Liver (tissue), 9 donors: ENCODE results near the gene NR4A1. TPM values are rescaled to one million over a fixed set of nuclear protein-coding genes. Genes with fewer than 3 reads are reported as not detected.

ENCODE experiments used
- DNase-seq: peaks from one replicate; pipeline ENCODE4 v3.0.0-alpha.2; 2017; ENCODE audit warnings: low spot score
- H3K27ac ChIP-seq, 2 donors: one replicate each; pipeline ENCODE4 v1.7.0; 2013; ENCODE audit warnings: inconsistent platforms in 2 of 2, low read length in 2 of 2, control low read depth in 1 of 2, low read depth in 1 of 2, mild to moderate bottlenecking in 1 of 2
- H3K27me3 ChIP-seq, 4 donors: one replicate each; pipeline versions ENCODE4 v1.6.1 to v1.7.0; 2013; ENCODE audit warnings: low read length in 3 of 4, inconsistent platforms in 1 of 4, mild to moderate bottlenecking in 1 of 4, moderate library complexity in 1 of 4; ENCODE audit not compliant: control insufficient read depth in 4 of 4, insufficient read depth in 4 of 4
- H3K36me3 ChIP-seq, 4 donors: one replicate each; pipeline versions ENCODE4 v1.6.1 to v1.7.0; 2013; ENCODE audit warnings: low read length in 3 of 4, mild to moderate bottlenecking in 3 of 4, low read depth in 1 of 4, moderate library complexity in 1 of 4; ENCODE audit not compliant: control insufficient read depth in 4 of 4, insufficient read depth in 3 of 4
- H3K4me1 ChIP-seq, 4 donors: one replicate each; pipeline versions ENCODE4 v1.6.1 to v1.7.0; 2013; ENCODE audit warnings: low read length in 3 of 4, mild to moderate bottlenecking in 3 of 4, moderate library complexity in 1 of 4; ENCODE audit not compliant: control insufficient read depth in 4 of 4, insufficient read depth in 4 of 4
- H3K4me3 ChIP-seq, 3 donors: one replicate each; pipeline versions ENCODE4 v1.6.1 to v1.7.0; 2013; ENCODE audit warnings: low read length in 3 of 3, control low read depth in 1 of 3, low read depth in 1 of 3, mild to moderate bottlenecking in 1 of 3
- H3K9ac ChIP-seq, 2 donors: one replicate each; pipeline ENCODE4 v1.7.0; 2013; ENCODE audit warnings: low read length in 2 of 2, mild to moderate bottlenecking in 2 of 2, moderate library complexity in 2 of 2, control low read depth in 1 of 2, low read depth in 1 of 2
- H3K9me3 ChIP-seq, 4 donors: one replicate each; pipeline versions ENCODE4 v1.6.1 to v1.7.0; 2013; ENCODE audit warnings: low read length in 3 of 4; ENCODE audit not compliant: control insufficient read depth in 4 of 4
- ATF3 ChIP-seq: IDR thresholded peaks from 2 replicates; pipeline ENCODE4 v1.6.1; 2016; ENCODE audit warnings: antibody characterized with exemption
- CTCF ChIP-seq: fragments of 150-350 bp; IDR thresholded peaks from 2 replicates; pipeline ENCODE4 v1.5.1; 2017; ENCODE audit warnings: improper control_type of control experiment, low read depth, low read length; ENCODE audit not compliant: missing input control
- EGR1 ChIP-seq, 2 donors: IDR thresholded peaks; 2 replicates each; pipeline ENCODE4 v1.6.1; 2016 to 2018; ENCODE audit warnings: antibody characterized with exemption in 2 of 2, low read depth in 2 of 2
- FOXA2 ChIP-seq: IDR thresholded peaks from 2 replicates; pipeline ENCODE4 v1.6.1; 2016; ENCODE audit warnings: antibody characterized with exemption
- GABPA ChIP-seq, 2 donors: IDR thresholded peaks in 1 of 2; conservative IDR thresholded peaks in 1 of 2; 2 replicates each; pipeline ENCODE4 v1.6.1; 2016; ENCODE audit warnings: antibody characterized with exemption in 2 of 2, mild to moderate bottlenecking in 1 of 2, moderate library complexity in 1 of 2
- HNF4A ChIP-seq, 2 donors: conservative IDR thresholded peaks; 2 replicates each; pipeline ENCODE4 v1.6.1; 2016; ENCODE audit warnings: antibody characterized with exemption in 2 of 2, mild to moderate bottlenecking in 2 of 2
- HNF4G ChIP-seq: IDR thresholded peaks from 2 replicates; pipeline ENCODE4 v1.6.1; 2016; ENCODE audit warnings: antibody characterized with exemption
- JUND ChIP-seq, 2 donors: IDR thresholded peaks; 2 replicates each; pipeline ENCODE4 v1.6.1; 2016; ENCODE audit warnings: antibody characterized with exemption in 2 of 2
- NR2F2 ChIP-seq: IDR thresholded peaks from 2 replicates; pipeline ENCODE4 v1.6.1; 2016; ENCODE audit warnings: antibody characterized with exemption
- REST ChIP-seq: IDR thresholded peaks from 2 replicates; pipeline ENCODE4 v1.6.1; 2016; ENCODE audit warnings: antibody characterized with exemption, mild to moderate bottlenecking
- RXRA ChIP-seq, 2 donors: IDR thresholded peaks; 2 replicates each; pipeline ENCODE4 v1.6.1; 2017 to 2018; ENCODE audit warnings: antibody characterized with exemption in 2 of 2, mild to moderate bottlenecking in 1 of 2
- SP1 ChIP-seq: IDR thresholded peaks from 2 replicates; pipeline ENCODE4 v1.6.1; 2018; ENCODE audit warnings: antibody characterized with exemption, mild to moderate bottlenecking
- TAF1 ChIP-seq: conservative IDR thresholded peaks from 2 replicates; pipeline ENCODE4 v1.6.1; 2016; ENCODE audit warnings: antibody characterized with exemption, mild to moderate bottlenecking
- YY1 ChIP-seq: IDR thresholded peaks from 2 replicates; pipeline ENCODE4 v1.6.1; 2016; ENCODE audit warnings: antibody characterized with exemption, mild to moderate bottlenecking
- WGBS: extraction: QIAGEN DNeasy Blood & Tissue Kit; methylation state at CpG from one replicate; pipeline ENCODE4 v1.1.7; 2013; 5-methylcytosine and 5-hydroxymethylcytosine counted together
- polyA plus RNA-seq, 2 donors: library from polyadenylated mRNA; stranded (reverse) in 1 of 2; unstranded in 1 of 2; fragments of 200-250 nt in 1 of 2; fragments of >200 nt in 1 of 2; fragmentation: Nextera tagmentation in 1 of 2; extraction: Ambion mirVana in 1 of 2; gene quantifications; one replicate each; pipeline versions ENCODE4 v1.2.1 to v1.2.3, GENCODE V29; 2013 to 2015
- total RNA-seq, 2 donors: library from RNA; depleted of rRNA; stranded (reverse); fragments of >200 nt; gene quantifications; one replicate each; pipeline ENCODE4 v1.2.3, GENCODE V29; 2014
- TF ChIP-seq, protein P1 (sequence below): IDR thresholded peaks from 2 replicates; pipeline ENCODE4 v1.6.1; 2016; ENCODE audit warnings: antibody characterized with exemption
- donor health status: healthy.
- donor health status: healthy.
- donor health status: healthy.
- donor health status: healthy.
- donor health status: healthy.

The NR4A1 gene
- total and polyA plus RNA-seq, 4 donors: 0.79 to 5.8 (median 3.4) TPM

DNA sequence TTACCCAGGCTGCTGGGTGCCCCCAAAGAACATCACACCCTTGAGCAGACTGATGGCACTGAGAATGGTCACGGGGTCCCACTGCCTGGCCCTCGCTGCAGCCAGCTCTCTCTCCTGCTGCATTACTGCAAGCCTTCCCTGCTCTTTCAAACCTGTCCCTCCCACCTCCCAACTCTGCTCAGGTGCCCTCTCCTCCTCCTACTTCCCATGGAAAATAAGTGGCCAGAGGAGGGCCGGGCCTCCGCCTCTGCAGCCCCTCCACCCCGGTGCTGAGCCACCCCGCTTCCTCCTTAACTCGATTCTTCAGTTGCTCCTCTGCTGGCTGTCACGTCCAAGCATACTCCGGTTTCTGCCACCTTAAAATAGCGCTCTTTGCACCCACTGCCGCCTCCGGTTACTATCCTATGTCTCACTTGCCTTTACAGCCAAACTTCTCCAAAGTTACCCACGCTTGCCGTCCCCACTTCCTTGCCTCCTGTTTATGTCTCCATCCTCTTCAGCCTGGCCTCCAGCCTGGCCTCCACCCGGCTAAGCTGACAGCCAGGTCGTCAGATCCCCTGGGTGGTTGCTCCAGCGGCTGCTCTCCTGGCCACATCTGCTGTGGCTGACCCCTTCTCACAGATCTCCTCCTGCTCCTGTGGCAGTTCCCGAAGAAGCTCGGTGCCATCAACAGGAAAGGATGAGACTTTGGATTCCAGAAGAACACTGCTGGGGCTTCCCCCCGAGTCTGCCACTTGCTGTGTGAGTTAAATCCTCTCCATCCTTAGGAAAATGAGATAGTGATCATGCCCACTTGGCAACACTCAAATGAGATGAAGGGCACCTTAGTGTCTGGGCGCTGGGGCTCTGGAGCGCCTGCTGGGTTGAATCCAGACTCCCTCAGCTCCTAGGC, 35.9 kb downstream of the NR4A1 start (continued):
- no peak for TF ChIP-seq REST

DNA sequence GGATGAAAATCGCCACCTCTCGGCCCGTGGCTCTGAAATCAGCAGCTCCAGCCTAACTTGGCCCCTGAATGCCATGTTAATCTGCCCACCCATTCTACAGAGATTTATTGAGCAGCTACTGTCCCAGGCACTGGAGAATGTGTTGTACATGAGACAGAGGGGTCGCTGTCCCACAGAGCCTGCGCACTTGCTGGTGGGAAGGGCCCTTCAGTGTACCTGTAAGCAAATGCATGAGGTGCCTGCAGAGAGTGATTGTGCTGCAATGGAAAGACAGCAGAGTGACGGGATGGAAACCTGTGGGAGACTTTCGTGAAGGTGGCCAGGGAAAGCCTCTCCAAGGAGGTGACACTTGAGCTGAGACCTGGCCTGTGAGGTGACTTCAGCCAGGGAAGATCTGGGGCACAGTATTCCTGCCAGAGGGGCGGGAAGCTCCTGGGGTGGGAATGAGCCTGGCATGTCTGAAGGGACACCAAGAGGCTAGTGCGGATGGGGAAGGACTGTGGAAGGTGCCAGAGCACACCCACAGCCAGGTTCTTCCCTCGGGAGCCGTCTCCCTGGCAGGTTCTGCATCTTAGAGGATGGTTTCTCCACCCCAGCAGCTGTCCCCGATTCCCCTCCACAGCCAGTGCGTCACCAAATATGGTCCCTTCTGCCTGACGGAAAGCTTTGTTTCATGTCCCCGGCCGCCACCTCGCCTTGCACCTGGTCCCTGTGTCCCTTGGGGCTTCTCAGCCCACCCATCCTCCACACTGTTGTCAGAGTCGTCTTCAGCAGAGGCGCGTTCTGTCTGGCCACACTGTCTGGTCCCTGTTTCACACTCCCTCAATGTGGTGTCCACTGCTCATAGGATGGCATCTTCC, 36.9 kb downstream of the NR4A1 start:
- Histone ChIP-seq H3K27ac (no peak overlapping the region), H3K4me1 (peaks cover 0 to 17% (median 12%) of the 10 kb centered on the region in 4 donors), H3K9ac (no peak overlapping the region), H3K9me3 (no peaks in the 10 kb centered on the region), H3K27me3 (no peaks in the 10 kb centered on the region), H3K36me3 (no peaks in the 10 kb centered on the region), H3K4me3 (no peak overlapping the region)
- TF ChIP-seq FOXA2 (no peak), HNF4G (no peak), YY1 (no peak), SP1 (no peak), EGR1 (IDR thresholded peaks at IDR 0.05; ENCODE audit: low read depth in 2 of 2) (no peak), JUND (IDR thresholded peaks at IDR 0.05) (no peak), GABPA (IDR thresholded peaks at IDR 0.05 in 1 of 2, conservative IDR thresholded peaks at IDR 0.05 in 1 of 2) (no peak), NR2F2 (no peak), ATF3 (no peak), RXRA (IDR thresholded peaks at IDR 0.05) (no peak), REST (no peak), TAF1 (no peak), HNF4A (conservative IDR thresholded peaks at IDR 0.05) (no peak), CTCF (no peak)
- TF ChIP-seq, protein P1, sequence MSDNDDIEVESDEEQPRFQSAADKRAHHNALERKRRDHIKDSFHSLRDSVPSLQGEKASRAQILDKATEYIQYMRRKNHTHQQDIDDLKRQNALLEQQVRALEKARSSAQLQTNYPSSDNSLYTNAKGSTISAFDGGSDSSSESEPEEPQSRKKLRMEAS: no peak
- 93% methylated on average over 20 of the region's 20 CpGs for WGBS
- DNase-seq: no peak
